GM23338 (cell line): Measurements from ENCODE around the gene APMAP. TPM values are rescaled to one million over a fixed set of nuclear protein-coding genes. Genes with fewer than 3 reads are reported as not detected.

ENCODE experiments used
- ATAC-seq: fragments of 200-7000 bp; cut with Tn5 transposase; 3 replicates; pipeline ENCODE4 v1.9.1; 2020
- DNase-seq: peaks from one replicate; pipeline ENCODE4 v3.0.0-alpha.2; 2015; ENCODE audit warnings: low spot score
- H2AFZ ChIP-seq: fragments of 200-600 bp; sonication (generic); 2 replicates; pipeline ENCODE4 v1.8.0; 2016; ENCODE audit warnings: antibody characterized with exemption, mild to moderate bottlenecking, moderate library complexity
- H3F3A ChIP-seq: fragments of 200-600 bp; sonication (generic); replicated peaks from 2 replicates; pipeline ENCODE4 v1.8.0; 2017; ENCODE audit warnings: antibody characterized with exemption, mixed run types, low read depth
- H3K27ac ChIP-seq: fragments of 200-600 bp; sonication (generic); 2 replicates; pipeline ENCODE4 v1.6.1; 2016; ENCODE audit warnings: low read depth
- H3K27me3 ChIP-seq: fragments of 200-600 bp; sonication (generic); 2 replicates; pipeline ENCODE4 v1.8.0; 2016; ENCODE audit warnings: mild to moderate bottlenecking, mixed run types, moderate library complexity; ENCODE audit not compliant: insufficient read depth
- H3K36me3 ChIP-seq: fragments of 200-600 bp; sonication (generic); 2 replicates; pipeline ENCODE4 v1.8.0; 2016; ENCODE audit warnings: mild to moderate bottlenecking; ENCODE audit not compliant: insufficient read depth
- H3K4me1 ChIP-seq: fragments of 200-600 bp; sonication (generic); 2 replicates; pipeline ENCODE4 v1.8.0; 2016; ENCODE audit warnings: mild to moderate bottlenecking, moderate library complexity; ENCODE audit not compliant: insufficient read depth
- H3K4me2 ChIP-seq: fragments of 200-600 bp; sonication (generic); 2 replicates; pipeline ENCODE4 v1.7.1; 2017; ENCODE audit warnings: mixed run types
- H3K4me3 ChIP-seq: fragments of 200-600 bp; sonication (generic); 2 replicates; pipeline ENCODE4 v1.6.1; 2016; ENCODE audit warnings: mixed run types
- H3K79me2 ChIP-seq: fragments of 200-600 bp; sonication (generic); replicated peaks from 2 replicates; pipeline ENCODE4 v1.8.0; 2017; ENCODE audit warnings: mild to moderate bottlenecking; ENCODE audit not compliant: insufficient read depth
- H3K9me2 ChIP-seq: fragments of 200-600 bp; sonication (generic); 2 replicates; pipeline ENCODE4 v1.8.0; 2017; ENCODE audit not compliant: insufficient read depth
- H4K20me1 ChIP-seq: fragments of 200-600 bp; sonication (generic); replicated peaks from 2 replicates; pipeline ENCODE4 v1.8.0; 2017; ENCODE audit warnings: mild to moderate bottlenecking; ENCODE audit not compliant: insufficient read depth
- H3K27ac Mint-ChIP-seq: 2 replicates; pipeline ENCODE4 v1.8.0; 2020; ENCODE audit warnings: inconsistent platforms, mild to moderate bottlenecking, moderate library complexity, mixed read lengths
- H3K27me3 Mint-ChIP-seq: 3 replicates; pipeline ENCODE4 v1.8.0; 2022; ENCODE audit warnings: low read depth, mild to moderate bottlenecking, moderate library complexity, mixed read lengths, inconsistent platforms; ENCODE audit not compliant: insufficient read depth, poor library complexity
- H3K36me3 Mint-ChIP-seq: 3 replicates; pipeline ENCODE4 v1.8.0; 2021; ENCODE audit warnings: low read depth, mild to moderate bottlenecking, inconsistent platforms, moderate library complexity, mixed read lengths
- H3K4me1 Mint-ChIP-seq: 3 replicates; pipeline ENCODE4 v1.8.0; 2020; ENCODE audit warnings: mild to moderate bottlenecking, inconsistent platforms, mixed read lengths
- H3K4me3 Mint-ChIP-seq: 3 replicates; pipeline ENCODE4 v1.8.0; 2021; ENCODE audit warnings: moderate library complexity, mild to moderate bottlenecking, inconsistent platforms, mixed read lengths
- H3K9me3 Mint-ChIP-seq: 3 replicates; pipeline ENCODE4 v1.8.0; 2020; ENCODE audit warnings: moderate library complexity, mild to moderate bottlenecking, inconsistent platforms, mixed read lengths
- CREB1 ChIP-seq: fragments of 250-450 bp; sonication (Bioruptor Pico); IDR thresholded peaks from 2 replicates; pipeline ENCODE4 v1.5.0; 2020; ENCODE audit warnings: low read depth, mild to moderate bottlenecking, moderate library complexity
- EZH2 ChIP-seq: fragments of 200-600 bp; sonication (generic); IDR thresholded peaks from one replicate; pipeline ENCODE4 v1.8.0; 2017; ENCODE audit warnings: antibody characterized with exemption, mild to moderate bottlenecking, low read depth; ENCODE audit not compliant: unreplicated experiment
- EZH2phosphoT487 ChIP-seq: fragments of 200-600 bp; sonication (generic); IDR thresholded peaks from one replicate; pipeline ENCODE4 v1.8.1; 2018; ENCODE audit warnings: antibody characterized with exemption; ENCODE audit not compliant: unreplicated experiment
- JUNB ChIP-seq: IDR thresholded peaks from one replicate; pipeline ENCODE4 v1.6.1; 2016; ENCODE audit warnings: antibody characterized with exemption; ENCODE audit not compliant: unreplicated experiment
- NANOG ChIP-seq: IDR thresholded peaks from 2 replicates; pipeline ENCODE4 v1.6.1; 2016; ENCODE audit warnings: antibody characterized with exemption, borderline replicate concordance
- POLR2AphosphoS5 ChIP-seq: IDR thresholded peaks from 2 replicates; pipeline ENCODE4 v1.6.1; 2016; ENCODE audit warnings: antibody characterized with exemption, low read depth
- ZNF114 ChIP-seq: fragments of 250-450 bp; sonication (Bioruptor Pico); IDR thresholded peaks from 2 replicates; pipeline ENCODE4 v1.5.0; 2020; ENCODE audit warnings: mild to moderate bottlenecking, moderate library complexity
- ZNF331 ChIP-seq: fragments of 250-450 bp; sonication (Bioruptor Pico); IDR thresholded peaks from 2 replicates; pipeline ENCODE4 v1.5.0; 2020; ENCODE audit warnings: low read depth, mild to moderate bottlenecking, moderate library complexity
- ZNF462 ChIP-seq: fragments of 250-450 bp; sonication (Bioruptor Pico); IDR thresholded peaks from 2 replicates; pipeline ENCODE4 v1.5.0; 2020; ENCODE audit warnings: mild to moderate bottlenecking, moderate library complexity
- polyA plus RNA-seq: library from polyadenylated mRNA; unstranded; fragments of >200 nt; fragmentation: Nextera tagmentation; extraction: Ambion mirVana; gene quantifications from 2 replicates; pipeline ENCODE4 v1.2.1, GENCODE V29; 2016
- total RNA-seq: library from RNA; depleted of rRNA; stranded (reverse); fragments of >200 nt; shearing (Covaris generic); gene quantifications from 2 replicates; pipeline ENCODE4 v1.2.3, GENCODE V29; 2014
- TF ChIP-seq, protein P1 (sequence below): IDR thresholded peaks from 2 replicates; pipeline ENCODE4 v1.6.1; 2016; ENCODE audit warnings: antibody characterized with exemption
- TF ChIP-seq, protein P2 (sequence below): IDR thresholded peaks from one replicate; pipeline ENCODE4 v1.6.1; 2018; ENCODE audit warnings: antibody characterized with exemption; ENCODE audit not compliant: unreplicated experiment

APMAP gene
- total and polyA plus RNA-seq, 2 experiments from 2014 or later, result 31.7 to 72.3 TPM

GRCh38 chr20:24934716-24935115 is 57.8 kb downstream of the APMAP start:
- H3K4me3 ChIP-seq, result no peak overlapping the region
- H3K36me3 Mint-ChIP-seq, result no peaks in the 10 kb centered on the region
- H3K79me2 ChIP-seq, result no peaks in the 10 kb centered on the region
- no peaks in the 10 kb centered on the region for H3F3A ChIP-seq
- no peak overlapping the region for H2AFZ ChIP-seq
- ATAC-seq (no peak), DNase-seq (no peak)
- H3K4me1 Mint-ChIP-seq, result peaks cover 11% of the 10 kb centered on the region; the same call in 2 of the 3 replicates
- H3K27ac Mint-ChIP-seq, result no peak overlapping the region
- 0 out of 2 replicates have a peak, but pooled peaks cover 5% of the 10 kb centered on the region for H3K9me2 ChIP-seq
- no peaks in the 10 kb centered on the region for H3K4me1 ChIP-seq
- H3K27ac ChIP-seq, result no peak overlapping the region
- peaks cover 22% of the 10 kb centered on the region for H3K9me3 Mint-ChIP-seq
- no peaks in the 10 kb centered on the region for H3K27me3 ChIP-seq
- TF ChIP-seq ZNF114 (CRISPR knock-in tag) (no peak), ZNF331 (CRISPR knock-in tag) (no peak), EZH2 (no peak), EZH2phosphoT487 (no peak)
- H3K36me3 ChIP-seq, result no peaks in the 10 kb centered on the region
- no peak overlapping the region for H3K4me3 Mint-ChIP-seq
- H4K20me1 ChIP-seq, result no peaks in the 10 kb centered on the region
- H3K27me3 Mint-ChIP-seq, result no peaks in the 10 kb centered on the region
- H3K4me2 ChIP-seq, result no peak overlapping the region

DNA sequence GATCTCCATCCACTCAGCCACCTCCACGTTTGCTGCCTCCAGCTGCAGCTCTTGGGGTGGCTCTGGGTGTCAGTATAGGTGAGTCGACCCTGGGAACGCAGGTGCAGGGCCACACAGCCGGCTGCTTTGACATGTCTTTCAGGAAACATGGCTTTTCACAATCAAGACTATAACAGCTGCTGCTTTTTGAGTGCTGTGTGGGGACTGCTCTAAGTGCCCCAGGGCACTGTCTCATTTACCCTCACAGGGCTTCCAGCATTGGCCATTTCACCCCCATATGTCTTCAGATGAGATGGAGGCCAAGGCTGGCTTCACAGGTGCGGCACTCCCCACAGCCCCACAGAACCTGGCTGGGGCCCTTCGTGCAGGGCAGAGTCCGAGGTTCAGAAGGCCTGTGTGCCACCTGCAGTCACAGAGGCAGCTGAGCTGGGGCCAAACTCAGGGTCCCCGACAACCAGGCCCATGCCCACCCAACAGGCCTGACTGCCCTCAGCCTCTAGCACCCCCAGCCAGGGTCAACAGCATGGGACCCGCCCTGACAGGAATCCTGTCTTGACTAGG is 58.4 kb downstream of the APMAP start:
- Histone ChIP-seq H3F3A (no peaks in the 10 kb centered on the region), H3K4me1 (no peaks in the 10 kb centered on the region), H3K4me2 (no peak overlapping the region), H2AFZ (no peak overlapping the region), H3K36me3 (no peaks in the 10 kb centered on the region), H3K4me3 (no peak overlapping the region), H3K27me3 (no peaks in the 10 kb centered on the region), H3K79me2 (no peaks in the 10 kb centered on the region), H3K27ac (no peak overlapping the region), H3K9me2 (0 out of 2 replicates have a peak, but pooled peaks cover 5% of the 10 kb centered on the region), H4K20me1 (no peaks in the 10 kb centered on the region)
- Mint-ChIP-seq H3K4me1 (peaks cover 12% of the 10 kb centered on the region; the same call in 2 of the 3 replicates), H3K4me3 (no peak overlapping the region), H3K27me3 (no peaks in the 10 kb centered on the region), H3K36me3 (no peaks in the 10 kb centered on the region), H3K9me3 (peaks cover 22% of the 10 kb centered on the region), H3K27ac (no peak overlapping the region)
- no peak for ATAC-seq
- DNase-seq, result no peak
- TF ChIP-seq NANOG, result no peak
- TF ChIP-seq, protein P1, sequence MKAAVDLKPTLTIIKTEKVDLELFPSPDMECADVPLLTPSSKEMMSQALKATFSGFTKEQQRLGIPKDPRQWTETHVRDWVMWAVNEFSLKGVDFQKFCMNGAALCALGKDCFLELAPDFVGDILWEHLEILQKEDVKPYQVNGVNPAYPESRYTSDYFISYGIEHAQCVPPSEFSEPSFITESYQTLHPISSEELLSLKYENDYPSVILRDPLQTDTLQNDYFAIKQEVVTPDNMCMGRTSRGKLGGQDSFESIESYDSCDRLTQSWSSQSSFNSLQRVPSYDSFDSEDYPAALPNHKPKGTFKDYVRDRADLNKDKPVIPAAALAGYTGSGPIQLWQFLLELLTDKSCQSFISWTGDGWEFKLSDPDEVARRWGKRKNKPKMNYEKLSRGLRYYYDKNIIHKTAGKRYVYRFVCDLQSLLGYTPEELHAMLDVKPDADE, result no peak
- TF ChIP-seq JUNB, result no peak
- no peak for TF ChIP-seq ZNF331 (CRISPR knock-in tag)
- TF ChIP-seq EZH2, result no peak
- no peak for TF ChIP-seq ZNF462 (CRISPR knock-in tag)
- TF ChIP-seq, protein P2, sequence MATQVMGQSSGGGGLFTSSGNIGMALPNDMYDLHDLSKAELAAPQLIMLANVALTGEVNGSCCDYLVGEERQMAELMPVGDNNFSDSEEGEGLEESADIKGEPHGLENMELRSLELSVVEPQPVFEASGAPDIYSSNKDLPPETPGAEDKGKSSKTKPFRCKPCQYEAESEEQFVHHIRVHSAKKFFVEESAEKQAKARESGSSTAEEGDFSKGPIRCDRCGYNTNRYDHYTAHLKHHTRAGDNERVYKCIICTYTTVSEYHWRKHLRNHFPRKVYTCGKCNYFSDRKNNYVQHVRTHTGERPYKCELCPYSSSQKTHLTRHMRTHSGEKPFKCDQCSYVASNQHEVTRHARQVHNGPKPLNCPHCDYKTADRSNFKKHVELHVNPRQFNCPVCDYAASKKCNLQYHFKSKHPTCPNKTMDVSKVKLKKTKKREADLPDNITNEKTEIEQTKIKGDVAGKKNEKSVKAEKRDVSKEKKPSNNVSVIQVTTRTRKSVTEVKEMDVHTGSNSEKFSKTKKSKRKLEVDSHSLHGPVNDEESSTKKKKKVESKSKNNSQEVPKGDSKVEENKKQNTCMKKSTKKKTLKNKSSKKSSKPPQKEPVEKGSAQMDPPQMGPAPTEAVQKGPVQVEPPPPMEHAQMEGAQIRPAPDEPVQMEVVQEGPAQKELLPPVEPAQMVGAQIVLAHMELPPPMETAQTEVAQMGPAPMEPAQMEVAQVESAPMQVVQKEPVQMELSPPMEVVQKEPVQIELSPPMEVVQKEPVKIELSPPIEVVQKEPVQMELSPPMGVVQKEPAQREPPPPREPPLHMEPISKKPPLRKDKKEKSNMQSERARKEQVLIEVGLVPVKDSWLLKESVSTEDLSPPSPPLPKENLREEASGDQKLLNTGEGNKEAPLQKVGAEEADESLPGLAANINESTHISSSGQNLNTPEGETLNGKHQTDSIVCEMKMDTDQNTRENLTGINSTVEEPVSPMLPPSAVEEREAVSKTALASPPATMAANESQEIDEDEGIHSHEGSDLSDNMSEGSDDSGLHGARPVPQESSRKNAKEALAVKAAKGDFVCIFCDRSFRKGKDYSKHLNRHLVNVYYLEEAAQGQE, result no peak
- no peak for TF ChIP-seq ZNF114 (CRISPR knock-in tag)
- no peak for TF ChIP-seq POLR2AphosphoS5
- TF ChIP-seq EZH2phosphoT487, result no peak
- no peak for TF ChIP-seq CREB1 (CRISPR knock-in tag)
